IPS-18c (cell line): ENCODE data around the gene RNF207.

ENCODE experiments used
- H3K4me3 ChIP-seq: 2 replicates; pipeline ENCODE4 v1.7.0; 2013; ENCODE audit warnings: low read depth, mild to moderate bottlenecking, low read length, moderate library complexity; ENCODE audit not compliant: insufficient read depth
- H3K9me3 ChIP-seq: one replicate; pipeline ENCODE4 v1.6.1; 2013; ENCODE audit warnings: mild to moderate bottlenecking, low read length, moderate library complexity; ENCODE audit not compliant: control insufficient read depth, insufficient read depth

Gene RNF207

GRCh38 chr1:6170116-6170741, 35.7 kb upstream of the RNF207 start:
- Histone ChIP-seq H3K4me3 (no peak overlapping the region), H3K9me3 (no peaks in the 10 kb centered on the region)

- no peak overlapping the region for H3K4me3 ChIP-seq
- H3K9me3 ChIP-seq: no peaks in the 10 kb centered on the region
Measured at GRCh38 chr1:6170742-6171201, 35.1 kb upstream of the RNF207 start.

- Histone ChIP-seq H3K4me3 (no peak overlapping the region), H3K9me3 (no peaks in the 10 kb centered on the region)
Measured at GRCh38 chr1:6171548-6172124, 34.3 kb upstream of the RNF207 start.

- no peaks in the 10 kb centered on the region for H3K9me3 ChIP-seq
- no peak overlapping the region for H3K4me3 ChIP-seq
Measured at GRCh38 chr1:6172549-6172948, 33.4 kb upstream of the RNF207 start.

- no peak overlapping the region for H3K4me3 ChIP-seq
- H3K9me3 ChIP-seq: no peaks in the 10 kb centered on the region
Measured at GRCh38 chr1:6174621-6175410, 31.1 kb upstream of the RNF207 start.

- Histone ChIP-seq H3K9me3 (no peaks in the 10 kb centered on the region), H3K4me3 (no peak overlapping the region)
Measured at GRCh38 chr1:6175411-6175828, 30.5 kb upstream of the RNF207 start.

GRCh38 chr1:6176779-6177178, 29.1 kb upstream of the RNF207 start:
- H3K9me3 ChIP-seq: no peaks in the 10 kb centered on the region
- no peak overlapping the region for H3K4me3 ChIP-seq

GRCh38 chr1:6177681-6178380, 28.1 kb upstream of the RNF207 start:
- Histone ChIP-seq H3K9me3 (no peaks in the 10 kb centered on the region), H3K4me3 (no peak overlapping the region)

GRCh38 chr1:6178751-6179563, 27.0 kb upstream of the RNF207 start:
- Histone ChIP-seq H3K9me3 (no peaks in the 10 kb centered on the region), H3K4me3 (peak overlapping the region; percentile 38)

- Histone ChIP-seq H3K9me3 (no peaks in the 10 kb centered on the region), H3K4me3 (peak overlapping the region; percentile 38)
Measured at GRCh38 chr1:6179564-6180175, 26.2 kb upstream of the RNF207 start.

GRCh38 chr1:6180268-6180706, 25.6 kb upstream of the RNF207 start, which contains the start of gene CHD5:
Gene CHD5, minus strand, starts transcription at chr1:6180321. Its CDS starts 298 bp downstream, at chr1:6180023.
- Histone ChIP-seq H3K9me3 (no peaks in the 10 kb centered on the region), H3K4me3 (peak within 1 kb of the TSS; percentile 38)

GRCh38 chr1:6180707-6181311, 25.1 kb upstream of the RNF207 start:
- H3K4me3 ChIP-seq: peak overlapping the region; percentile 38
- H3K9me3 ChIP-seq: no peaks in the 10 kb centered on the region

GRCh38 chr1:6181347-6181770, 24.6 kb upstream of the RNF207 start:
- Histone ChIP-seq H3K4me3 (no peak overlapping the region), H3K9me3 (no peaks in the 10 kb centered on the region)

- Histone ChIP-seq H3K9me3 (peaks cover 2% of the 10 kb centered on the region), H3K4me3 (no peak overlapping the region)
Measured at GRCh38 chr1:6183520-6183989, 22.4 kb upstream of the RNF207 start.

- H3K4me3 ChIP-seq: no peak overlapping the region
- H3K9me3 ChIP-seq: peaks cover 2% of the 10 kb centered on the region
Measured at GRCh38 chr1:6184083-6184783, 21.7 kb upstream of the RNF207 start.
